ENCODE data around the gene FAM227A. TPM values are rescaled to one million over a fixed set of nuclear protein-coding genes. Genes with fewer than 3 reads are reported as not detected.

The FAM227A gene
- total and polyA plus RNA-seq, 2 experiments from 2014 or later: 0.51 to 2.9 TPM

GRCh38 chr22:38696606-38697424 lies 40.6 kb upstream of the FAM227A start:
- peak overlapping the region; percentile 88 for H3K4me2 ChIP-seq
- H3K36me3 ChIP-seq (replicated peaks; ENCODE audit: insufficient read depth, low read depth): no peaks in the 10 kb centered on the region
- H4K20me1 ChIP-seq (ENCODE audit: insufficient read depth, poor library complexity, severe bottlenecking): peaks cover 9% of the 10 kb centered on the region
- TF ChIP-seq CTCF (IDR thresholded peaks at IDR 0.05; ENCODE audit: poor library complexity) (no peak), EZH2 (IDR thresholded peaks at IDR 0.05; ENCODE audit: borderline replicate concordance) (no peak), EZH2phosphoT487 (IDR thresholded peaks at IDR 0.05; ENCODE audit: low read depth, severe bottlenecking, unreplicated experiment) (no peak)
- DNase-seq (ENCODE audit: low spot score): peak; percentile 65
- H3K79me2 ChIP-seq: peaks cover 81% of the 10 kb centered on the region
- 51% methylated on average over 3 of the region's 3 CpGs for whole genome bisulfite sequencing (ENCODE audit: low lambda C conversion rate, missing lambda C conversion rate)
- peak overlapping the region; percentile 100 for H3K27ac ChIP-seq
- no peak overlapping the region for H2AFZ ChIP-seq
- no peaks in the 10 kb centered on the region for H3K9me3 ChIP-seq (ENCODE audit: low read depth)
- H3K9me2 ChIP-seq (replicated peaks; ENCODE audit: insufficient read depth): no peaks in the 10 kb centered on the region
- H3K27me3 ChIP-seq: no peaks in the 10 kb centered on the region
- peak overlapping the region; percentile 90 for H3K4me3 ChIP-seq
- H3K4me1 ChIP-seq (ENCODE audit: insufficient read depth): peaks cover 44% of the 10 kb centered on the region

GRCh38 chr22:38694940-38695339 lies 38.7 kb upstream of the FAM227A start:
- Histone ChIP-seq H3K27ac (peak overlapping the region; percentile 100), H2AFZ (no peak overlapping the region), H3K9me2 (replicated peaks; ENCODE audit: insufficient read depth) (no peaks in the 10 kb centered on the region), H3K79me2 (peaks cover 94% of the 10 kb centered on the region), H3K9me3 (ENCODE audit: low read depth) (no peaks in the 10 kb centered on the region), H3K4me2 (peak overlapping the region; percentile 88), H3K36me3 (replicated peaks; ENCODE audit: insufficient read depth, low read depth) (no peaks in the 10 kb centered on the region), H4K20me1 (ENCODE audit: insufficient read depth, poor library complexity, severe bottlenecking) (peaks cover 14% of the 10 kb centered on the region), H3K4me3 (no peak overlapping the region), H3K27me3 (no peaks in the 10 kb centered on the region), H3K4me1 (ENCODE audit: insufficient read depth) (peaks cover 40% of the 10 kb centered on the region)
- peak; percentile 64 for DNase-seq (ENCODE audit: low spot score)
- TF ChIP-seq CTCF (IDR thresholded peaks at IDR 0.05; ENCODE audit: poor library complexity) (no peak), EZH2 (IDR thresholded peaks at IDR 0.05; ENCODE audit: borderline replicate concordance) (no peak), EZH2phosphoT487 (IDR thresholded peaks at IDR 0.05; ENCODE audit: low read depth, severe bottlenecking, unreplicated experiment) (no peak)
- WGBS (ENCODE audit: low lambda C conversion rate, missing lambda C conversion rate): 63% methylated on average over 3 of the region's 3 CpGs

GRCh38 chr22:38694049-38694448 lies 37.9 kb upstream of the FAM227A start:
- H3K4me1 ChIP-seq (ENCODE audit: insufficient read depth): peaks cover 45% of the 10 kb centered on the region
- no peaks in the 10 kb centered on the region for H3K9me2 ChIP-seq (replicated peaks; ENCODE audit: insufficient read depth)
- H4K20me1 ChIP-seq (ENCODE audit: insufficient read depth, poor library complexity, severe bottlenecking): peaks cover 14% of the 10 kb centered on the region
- no peaks in the 10 kb centered on the region for H3K36me3 ChIP-seq (replicated peaks; ENCODE audit: insufficient read depth, low read depth)
- H3K4me2 ChIP-seq: peak overlapping the region; percentile 61
- 61% methylated on average over 2 of the region's 2 CpGs for WGBS (ENCODE audit: low lambda C conversion rate, missing lambda C conversion rate)
- no peaks in the 10 kb centered on the region for H3K27me3 ChIP-seq
- peak; percentile 80 for DNase-seq (ENCODE audit: low spot score)
- peaks cover 92% of the 10 kb centered on the region for H3K79me2 ChIP-seq
- no peak overlapping the region for H2AFZ ChIP-seq
- TF ChIP-seq EZH2 (IDR thresholded peaks at IDR 0.05; ENCODE audit: borderline replicate concordance) (no peak), CTCF (IDR thresholded peaks at IDR 0.05; ENCODE audit: poor library complexity) (no peak), EZH2phosphoT487 (IDR thresholded peaks at IDR 0.05; ENCODE audit: low read depth, severe bottlenecking, unreplicated experiment) (no peak)
- no peak overlapping the region for H3K4me3 ChIP-seq
- peak overlapping the region; percentile 100 for H3K27ac ChIP-seq
- H3K9me3 ChIP-seq (ENCODE audit: low read depth): no peaks in the 10 kb centered on the region

Data from hepatocyte (in vitro differentiated cells).